ENCODE measurements around the gene MCU. TPM values are rescaled to one million over a fixed set of nuclear protein-coding genes. Genes with fewer than 3 reads are reported as not detected.

MCU gene
- polyA plus RNA-seq, 1 of the 3 experiments (the other 2 are of a cell fraction) = 20.6 TPM

- TF ChIP-seq RXRA (IDR thresholded peaks at IDR 0.05; ENCODE audit: borderline replicate concordance, low read depth) (no peak), GATA2 (CRISPR knock-in tag; IDR thresholded peaks at IDR 0.05) (no peak), MEF2A (IDR thresholded peaks at IDR 0.05; ENCODE audit: borderline replicate concordance, low read depth) (0 out of 2 replicates have a peak, but pooled peaks have one; percentile 31), RCOR1 (IDR thresholded peaks at IDR 0.05; ENCODE audit: low read length) (no peak), SMC3 (IDR thresholded peaks at IDR 0.05; ENCODE audit: low read depth, low read length) (no peak), TEAD4 (IDR thresholded peaks at IDR 0.05; ENCODE audit: borderline replicate concordance, insufficient read depth) (no peak), JUND (IDR thresholded peaks at IDR 0.05) (peak; percentile 68), GABPA (IDR thresholded peaks at IDR 0.05; ENCODE audit: low read depth) (no peak), EP300 (IDR thresholded peaks at IDR 0.05; ENCODE audit: borderline replicate concordance in 1 of 2, low read depth in 1 of 2, low read length in 1 of 2) (no peak), FOXM1 (IDR thresholded peaks at IDR 0.05; ENCODE audit: low read depth) (no peak), RAD21 (IDR thresholded peaks at IDR 0.05; ENCODE audit: low read length) (no peak), RFX5 (IDR thresholded peaks at IDR 0.05; ENCODE audit: low read length) (no peak), MXI1 (IDR thresholded peaks at IDR 0.05; ENCODE audit: low read depth, low read length) (no peak), ELF1 (IDR thresholded peaks at IDR 0.05) (no peak), SIN3A (IDR thresholded peaks at IDR 0.05; ENCODE audit: borderline replicate concordance, low read depth, low read length) (no peak), MAX (IDR thresholded peaks at IDR 0.05; ENCODE audit: low read depth) (no peak), EZH2phosphoT487 (IDR thresholded peaks at IDR 0.05; ENCODE audit: borderline replicate concordance, low read depth) (no peak), NRF1 (IDR thresholded peaks at IDR 0.05; ENCODE audit: low read depth, low read length) (no peak), NFIC (IDR thresholded peaks at IDR 0.05; ENCODE audit: borderline replicate concordance) (no peak)
- TF ChIP-seq, protein P1, sequence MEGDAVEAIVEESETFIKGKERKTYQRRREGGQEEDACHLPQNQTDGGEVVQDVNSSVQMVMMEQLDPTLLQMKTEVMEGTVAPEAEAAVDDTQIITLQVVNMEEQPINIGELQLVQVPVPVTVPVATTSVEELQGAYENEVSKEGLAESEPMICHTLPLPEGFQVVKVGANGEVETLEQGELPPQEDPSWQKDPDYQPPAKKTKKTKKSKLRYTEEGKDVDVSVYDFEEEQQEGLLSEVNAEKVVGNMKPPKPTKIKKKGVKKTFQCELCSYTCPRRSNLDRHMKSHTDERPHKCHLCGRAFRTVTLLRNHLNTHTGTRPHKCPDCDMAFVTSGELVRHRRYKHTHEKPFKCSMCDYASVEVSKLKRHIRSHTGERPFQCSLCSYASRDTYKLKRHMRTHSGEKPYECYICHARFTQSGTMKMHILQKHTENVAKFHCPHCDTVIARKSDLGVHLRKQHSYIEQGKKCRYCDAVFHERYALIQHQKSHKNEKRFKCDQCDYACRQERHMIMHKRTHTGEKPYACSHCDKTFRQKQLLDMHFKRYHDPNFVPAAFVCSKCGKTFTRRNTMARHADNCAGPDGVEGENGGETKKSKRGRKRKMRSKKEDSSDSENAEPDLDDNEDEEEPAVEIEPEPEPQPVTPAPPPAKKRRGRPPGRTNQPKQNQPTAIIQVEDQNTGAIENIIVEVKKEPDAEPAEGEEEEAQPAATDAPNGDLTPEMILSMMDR (IDR thresholded peaks at IDR 0.05) = no peak
- TF ChIP-seq, protein P2, sequence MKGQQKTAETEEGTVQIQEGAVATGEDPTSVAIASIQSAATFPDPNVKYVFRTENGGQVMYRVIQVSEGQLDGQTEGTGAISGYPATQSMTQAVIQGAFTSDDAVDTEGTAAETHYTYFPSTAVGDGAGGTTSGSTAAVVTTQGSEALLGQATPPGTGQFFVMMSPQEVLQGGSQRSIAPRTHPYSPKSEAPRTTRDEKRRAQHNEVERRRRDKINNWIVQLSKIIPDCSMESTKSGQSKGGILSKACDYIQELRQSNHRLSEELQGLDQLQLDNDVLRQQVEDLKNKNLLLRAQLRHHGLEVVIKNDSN (IDR thresholded peaks at IDR 0.05; ENCODE audit: borderline replicate concordance, low read depth) = no peak
- TF ChIP-seq, protein P3, sequence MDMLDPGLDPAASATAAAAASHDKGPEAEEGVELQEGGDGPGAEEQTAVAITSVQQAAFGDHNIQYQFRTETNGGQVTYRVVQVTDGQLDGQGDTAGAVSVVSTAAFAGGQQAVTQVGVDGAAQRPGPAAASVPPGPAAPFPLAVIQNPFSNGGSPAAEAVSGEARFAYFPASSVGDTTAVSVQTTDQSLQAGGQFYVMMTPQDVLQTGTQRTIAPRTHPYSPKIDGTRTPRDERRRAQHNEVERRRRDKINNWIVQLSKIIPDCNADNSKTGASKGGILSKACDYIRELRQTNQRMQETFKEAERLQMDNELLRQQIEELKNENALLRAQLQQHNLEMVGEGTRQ (IDR thresholded peaks at IDR 0.05; ENCODE audit: borderline replicate concordance, low read depth, low read length) = no peak
These were observed 111.0 kb downstream of the MCU start (continued) for GRCh38 chr10:72802763-72803505.

Data from SK-N-SH (cell line).